ENCODE data around the gene MS4A7. TPM values are rescaled to one million over a fixed set of nuclear protein-coding genes. Genes with fewer than 3 reads are reported as not detected.

MS4A7 gene
- total RNA-seq, 4 donors from 2014 or later, result 15.0 to 34.2 (median 23.5) TPM

GRCh38 chr11:60370811-60371298, 7.5 kb upstream of the MS4A7 start:
- no peaks in the 10 kb centered on the region for H3K4me1 ChIP-seq
- H3K9me3 ChIP-seq, result no peaks in the 10 kb centered on the region
- TF ChIP-seq POLR2AphosphoS5 (IDR thresholded peaks at IDR 0.05) (no peak), POLR2A (IDR thresholded peaks at IDR 0.05) (no peak), CTCF (IDR thresholded peaks at IDR 0.05) (no peak), EP300 (IDR thresholded peaks at IDR 0.05) (no peak)
- peaks cover 13% of the 10 kb centered on the region for H3K27me3 ChIP-seq
- H3K4me3 ChIP-seq, result no peak overlapping the region
- no peak for ATAC-seq
- WGBS, 2 donors (ENCODE audit: low coverage in 1 of 2), result 42 to 51% methylated on average over 4 to 5 of the region's 5 CpGs
- no peaks in the 10 kb centered on the region for H3K36me3 ChIP-seq
- no peak overlapping the region for H3K27ac ChIP-seq

GRCh38 chr11:60371386-60371785, 6.9 kb upstream of the MS4A7 start:
- peaks cover 13% of the 10 kb centered on the region for H3K27me3 ChIP-seq

GRCh38 chr11:60371854-60372253, 6.5 kb upstream of the MS4A7 start:
- H3K4me3 ChIP-seq, result no peak overlapping the region
- 57 to 61% methylated on average over 1 of the region's 1 CpG for WGBS, 2 donors (ENCODE audit: low coverage in 1 of 2)
- H3K36me3 ChIP-seq, result no peaks in the 10 kb centered on the region
- no peak overlapping the region for H3K27ac ChIP-seq
- no peak for TF ChIP-seq EP300 (IDR thresholded peaks at IDR 0.05)
- TF ChIP-seq POLR2AphosphoS5 (IDR thresholded peaks at IDR 0.05), result no peak
- no peak for TF ChIP-seq CTCF (IDR thresholded peaks at IDR 0.05)
- no peak for TF ChIP-seq POLR2A (IDR thresholded peaks at IDR 0.05)
- H3K4me1 ChIP-seq, result no peaks in the 10 kb centered on the region
- peaks cover 13% of the 10 kb centered on the region for H3K27me3 ChIP-seq
- ATAC-seq, result no peak
- H3K9me3 ChIP-seq, result no peaks in the 10 kb centered on the region

More at GRCh38 chr11:60371386-60371785, 6.9 kb upstream of the MS4A7 start:
- ATAC-seq, result no peak
- H3K36me3 ChIP-seq, result no peaks in the 10 kb centered on the region
- no peak overlapping the region for H3K4me3 ChIP-seq
- TF ChIP-seq EP300 (IDR thresholded peaks at IDR 0.05) (no peak), POLR2A (IDR thresholded peaks at IDR 0.05) (no peak), CTCF (IDR thresholded peaks at IDR 0.05) (no peak)
- H3K4me1 ChIP-seq, result no peaks in the 10 kb centered on the region
- no peaks in the 10 kb centered on the region for H3K9me3 ChIP-seq
- WGBS, 2 donors (ENCODE audit: low coverage in 1 of 2), result 84 to 85% methylated on average over 3 of the region's 3 CpGs
- no peak overlapping the region for H3K27ac ChIP-seq

- 71 to 79% methylated on average over 3 of the region's 3 CpGs for WGBS, 2 donors (ENCODE audit: low coverage in 1 of 2)
- H3K9me3 ChIP-seq, result no peaks in the 10 kb centered on the region
These were observed 5.6 kb upstream of the MS4A7 start for GRCh38 chr11:60372767-60373166.

More at GRCh38 chr11:60372767-60373166, 5.6 kb upstream of the MS4A7 start:
- H3K36me3 ChIP-seq, result no peaks in the 10 kb centered on the region
- ATAC-seq, result no peak
- H3K4me1 ChIP-seq, result no peaks in the 10 kb centered on the region
- TF ChIP-seq POLR2AphosphoS5 (IDR thresholded peaks at IDR 0.05) (no peak), POLR2A (IDR thresholded peaks at IDR 0.05) (no peak), EP300 (IDR thresholded peaks at IDR 0.05) (no peak), CTCF (IDR thresholded peaks at IDR 0.05) (no peak)
- H3K27me3 ChIP-seq, result peaks cover 10% of the 10 kb centered on the region
- no peak overlapping the region for H3K27ac ChIP-seq
- H3K4me3 ChIP-seq, result no peak overlapping the region

Measured in gastroesophageal sphincter (tissue), 4 donors.